BE2C (cell line): ENCODE results near the gene INAFM2.

Source experiments
- DNase-seq: peaks from one replicate; pipeline ENCODE4 v3.0.0-alpha.2; 2020
- H3K27me3 ChIP-seq: fragments of 250-450 bp; sonication (Bioruptor Pico); 2 replicates; pipeline ENCODE4 v1.5.1; 2020; ENCODE audit warnings: mild to moderate bottlenecking
- H3K36me3 ChIP-seq: fragments of 250-450 bp; sonication (Bioruptor Pico); 2 replicates; pipeline ENCODE4 v1.5.1; 2020; ENCODE audit warnings: mild to moderate bottlenecking
- H3K4me1 ChIP-seq: fragments of 250-450 bp; sonication (Bioruptor Pico); 2 replicates; pipeline ENCODE4 v1.5.1; 2020
- H3K4me3 ChIP-seq: 2 replicates; pipeline ENCODE4 v1.5.1; 2011; ENCODE audit warnings: low read depth, low read length
- H3K9me3 ChIP-seq: fragments of 250-450 bp; sonication (Bioruptor Pico); 2 replicates; pipeline ENCODE4 v1.5.1; 2020
- TF ChIP-seq, protein P1 (sequence below): IDR thresholded peaks from 2 replicates; pipeline ENCODE4 v1.5.1; 2012; ENCODE audit warnings: mild to moderate bottlenecking, low read depth, low read length

The INAFM2 gene

DNA sequence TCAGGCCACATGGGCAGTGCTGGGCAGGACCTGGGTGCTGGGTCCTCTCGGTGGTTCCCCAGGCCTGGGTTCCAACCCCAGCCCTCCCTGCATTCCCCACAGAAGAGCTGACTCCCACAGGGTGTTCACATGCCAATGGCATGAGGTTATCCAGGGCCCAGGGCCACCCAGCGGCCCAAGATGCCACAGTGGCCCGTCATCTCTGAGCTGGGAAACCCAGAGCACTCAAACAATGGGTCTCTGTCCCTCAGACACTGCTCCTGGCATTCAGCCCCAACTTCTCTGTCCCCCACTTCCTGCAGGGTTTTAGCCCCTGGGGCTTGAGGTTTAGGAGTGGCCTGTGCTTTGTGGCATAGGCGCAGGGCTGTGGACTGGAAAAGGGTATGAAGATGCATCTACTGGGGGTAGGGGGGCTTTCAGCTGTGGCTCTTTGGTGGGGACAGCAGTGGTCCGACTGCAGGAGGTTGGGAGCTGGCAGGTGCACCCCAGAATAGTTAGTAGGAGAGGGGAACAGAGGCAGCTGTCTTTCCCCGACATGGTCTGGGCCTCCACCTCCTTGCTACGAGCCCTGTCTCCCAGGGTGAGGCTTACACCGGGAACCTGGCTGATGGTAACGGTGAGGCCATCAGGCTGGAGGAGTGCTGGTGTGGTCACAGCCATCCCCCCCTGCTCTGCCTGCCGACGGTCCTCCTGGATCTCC lies 15.6 kb downstream of the INAFM2 start:
- Histone ChIP-seq H3K9me3 (no peaks in the 10 kb centered on the region), H3K36me3 (no peaks in the 10 kb centered on the region), H3K4me3 (no peak overlapping the region), H3K27me3 (no peaks in the 10 kb centered on the region), H3K4me1 (peaks cover 66% of the 10 kb centered on the region)
- no peak for DNase-seq
- TF ChIP-seq, protein P1, sequence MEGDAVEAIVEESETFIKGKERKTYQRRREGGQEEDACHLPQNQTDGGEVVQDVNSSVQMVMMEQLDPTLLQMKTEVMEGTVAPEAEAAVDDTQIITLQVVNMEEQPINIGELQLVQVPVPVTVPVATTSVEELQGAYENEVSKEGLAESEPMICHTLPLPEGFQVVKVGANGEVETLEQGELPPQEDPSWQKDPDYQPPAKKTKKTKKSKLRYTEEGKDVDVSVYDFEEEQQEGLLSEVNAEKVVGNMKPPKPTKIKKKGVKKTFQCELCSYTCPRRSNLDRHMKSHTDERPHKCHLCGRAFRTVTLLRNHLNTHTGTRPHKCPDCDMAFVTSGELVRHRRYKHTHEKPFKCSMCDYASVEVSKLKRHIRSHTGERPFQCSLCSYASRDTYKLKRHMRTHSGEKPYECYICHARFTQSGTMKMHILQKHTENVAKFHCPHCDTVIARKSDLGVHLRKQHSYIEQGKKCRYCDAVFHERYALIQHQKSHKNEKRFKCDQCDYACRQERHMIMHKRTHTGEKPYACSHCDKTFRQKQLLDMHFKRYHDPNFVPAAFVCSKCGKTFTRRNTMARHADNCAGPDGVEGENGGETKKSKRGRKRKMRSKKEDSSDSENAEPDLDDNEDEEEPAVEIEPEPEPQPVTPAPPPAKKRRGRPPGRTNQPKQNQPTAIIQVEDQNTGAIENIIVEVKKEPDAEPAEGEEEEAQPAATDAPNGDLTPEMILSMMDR = no peak

DNA sequence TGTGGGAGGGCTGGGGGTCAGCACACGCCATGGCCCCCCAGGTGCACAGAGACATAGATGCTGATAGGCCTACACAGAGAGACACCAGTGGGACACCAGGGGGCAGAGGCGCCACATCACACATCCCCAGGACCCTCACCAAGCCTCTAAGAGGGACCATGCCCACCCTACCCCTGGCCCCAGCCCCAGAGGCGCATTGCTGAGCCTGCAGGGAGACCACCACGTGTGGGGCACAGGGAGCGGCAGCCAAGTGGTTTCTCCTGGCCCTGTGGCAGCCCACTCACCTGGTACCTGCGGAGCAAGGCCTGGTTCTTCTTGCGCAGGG lies 16.1 kb downstream of the INAFM2 start:
- TF ChIP-seq, protein P1 = peak; percentile 61
- H3K4me1 ChIP-seq = peaks cover 63% of the 10 kb centered on the region
- H3K36me3 ChIP-seq = no peaks in the 10 kb centered on the region
- DNase-seq = peak; percentile 66
- no peaks in the 10 kb centered on the region for H3K9me3 ChIP-seq
- no peaks in the 10 kb centered on the region for H3K27me3 ChIP-seq
- peak overlapping the region; percentile 46 for H3K4me3 ChIP-seq

DNA sequence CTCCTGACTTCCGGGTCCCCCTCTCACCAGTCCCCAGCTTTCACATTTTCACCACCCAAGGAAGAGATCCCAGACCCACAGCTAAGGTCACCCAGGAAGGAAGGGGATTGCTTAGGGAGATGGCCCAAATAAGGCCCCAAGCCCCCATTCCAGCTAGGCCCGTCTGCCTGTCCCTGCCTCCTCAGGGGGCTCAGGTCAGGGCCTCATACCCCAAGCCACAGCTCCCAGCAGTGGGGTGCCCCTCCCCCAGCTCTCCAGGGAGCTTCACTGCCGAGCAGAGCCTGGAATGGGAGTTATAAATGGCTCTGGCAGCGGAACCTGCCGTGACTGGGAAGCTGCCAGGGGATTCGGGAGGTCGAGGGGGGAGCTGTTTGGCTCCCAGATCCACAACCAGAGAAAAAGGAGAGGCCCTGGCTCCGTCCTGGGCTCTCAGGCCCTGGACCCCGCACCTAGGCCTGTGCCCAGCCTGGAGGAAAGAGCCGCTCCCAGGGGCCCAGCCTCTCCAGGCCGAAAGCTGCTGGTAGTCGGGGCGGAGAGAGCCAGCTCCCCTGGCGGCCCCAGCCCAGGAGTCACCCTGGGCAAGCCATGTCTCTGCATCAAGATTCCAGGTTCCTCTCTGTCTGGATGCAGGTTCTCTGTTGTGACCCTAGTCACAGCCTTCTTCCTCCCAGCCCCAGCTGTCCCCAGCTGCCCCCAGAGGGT lies 16.7 kb downstream of the INAFM2 start:
- Histone ChIP-seq H3K4me1 (peaks cover 57% of the 10 kb centered on the region), H3K36me3 (no peaks in the 10 kb centered on the region), H3K4me3 (peak overlapping the region; percentile 46), H3K9me3 (no peaks in the 10 kb centered on the region), H3K27me3 (no peaks in the 10 kb centered on the region)
- TF ChIP-seq, protein P1 = no peak
- peak; percentile 89 for DNase-seq

DNA sequence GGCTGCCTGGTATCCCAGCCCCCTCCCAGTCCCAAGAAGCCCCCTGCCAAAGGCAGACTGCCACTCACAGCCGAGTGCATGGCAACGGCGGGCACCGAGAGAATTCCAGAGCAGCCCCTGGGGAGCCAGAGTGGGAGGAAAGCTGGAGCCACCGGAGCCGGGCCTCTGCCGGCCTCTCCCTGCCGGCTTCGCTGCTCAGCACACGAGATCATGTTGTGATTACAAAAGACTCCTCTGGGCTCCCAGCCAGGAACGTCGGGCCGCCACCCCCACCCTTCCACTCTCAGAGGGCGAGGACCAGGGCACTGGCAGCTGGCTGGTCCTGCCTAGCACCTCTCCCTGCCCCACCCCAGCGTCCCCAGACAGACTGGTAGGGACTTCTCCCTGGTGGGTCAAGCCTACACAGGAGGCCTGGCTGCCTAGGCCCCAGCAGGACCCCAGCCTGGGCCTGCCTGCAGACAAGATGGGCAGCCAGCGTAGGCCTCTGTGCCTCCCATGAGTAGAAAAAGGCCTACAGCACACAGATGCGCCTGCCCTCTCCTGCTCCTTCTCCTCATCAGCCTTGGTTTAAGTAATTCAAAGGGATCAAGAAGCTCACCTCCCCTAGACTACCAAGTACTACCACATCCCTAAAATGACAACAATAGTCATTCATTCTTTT lies 17.4 kb downstream of the INAFM2 start, which contains the start of gene CCDC9B:
TSS of gene CCDC9B (minus strand) at position 200 of the 661 bp plus-strand sequence. CDS start at position 80, 120 bp downstream.
- H3K36me3 ChIP-seq = no peaks in the 10 kb centered on the region
- DNase-seq = peak; percentile 94
- no peaks in the 10 kb centered on the region for H3K27me3 ChIP-seq
- TF ChIP-seq, protein P1 = no peak
- peak within 1 kb of the TSS; percentile 46 for H3K4me3 ChIP-seq
- no peaks in the 10 kb centered on the region for H3K9me3 ChIP-seq
- H3K4me1 ChIP-seq = peaks cover 50% of the 10 kb centered on the region

DNA sequence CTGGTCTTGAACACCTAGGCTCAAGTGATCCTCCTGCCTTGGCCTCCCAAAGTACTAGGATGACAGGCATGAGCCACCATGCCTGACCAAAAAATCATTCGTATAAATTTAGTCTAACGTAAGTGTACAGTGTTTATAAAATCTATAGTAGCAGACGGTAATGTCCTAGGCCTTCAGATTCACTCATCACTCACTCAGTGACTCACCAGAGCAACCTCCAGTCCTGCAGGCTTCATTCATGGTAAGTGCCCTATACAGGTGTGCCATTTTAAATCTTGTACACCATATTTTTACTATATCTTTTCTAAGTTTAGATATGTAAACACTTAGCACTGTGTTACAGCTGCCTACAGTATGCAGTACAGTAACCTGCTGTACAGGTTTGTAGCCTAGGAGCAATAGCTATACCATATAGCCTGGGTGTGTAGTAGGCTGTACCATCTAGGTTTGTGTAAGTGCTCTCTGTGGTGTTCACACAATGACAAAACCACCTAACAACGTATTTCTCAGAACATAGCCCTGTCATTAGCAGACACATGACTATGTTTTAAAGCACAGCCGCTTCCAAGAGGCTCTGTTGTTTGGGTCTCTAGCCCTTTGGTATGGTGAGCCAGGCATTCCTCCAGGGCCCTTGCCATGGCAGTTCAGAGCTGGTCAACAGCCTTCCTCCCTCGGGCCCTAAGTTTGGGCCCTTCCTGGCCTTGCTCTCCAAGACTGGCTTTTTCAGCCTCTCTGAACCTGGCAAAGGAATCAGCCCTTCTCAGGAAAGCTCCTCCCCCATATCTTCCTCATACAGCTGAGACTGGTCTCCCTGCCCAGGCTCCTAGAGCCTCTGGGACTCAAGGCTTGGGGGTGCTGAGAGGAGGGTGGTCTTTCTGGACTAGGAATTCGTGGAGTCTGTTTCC lies 19.2 kb downstream of the INAFM2 start:
- H3K4me3 ChIP-seq = no peak overlapping the region
- peaks cover 36% of the 10 kb centered on the region for H3K4me1 ChIP-seq
- no peak for DNase-seq
- H3K27me3 ChIP-seq = no peaks in the 10 kb centered on the region
- no peaks in the 10 kb centered on the region for H3K9me3 ChIP-seq
- TF ChIP-seq, protein P1 = no peak
- no peaks in the 10 kb centered on the region for H3K36me3 ChIP-seq
